CD4-positive, alpha-beta T cell treated with Interleukin-4 for 4 hours (primary cell): Measurements from ENCODE around the gene AP1AR.
"Not testable (repeated sequence)": the region's sequence is repeated elsewhere in the genome, so short reads cannot be mapped to it uniquely, and the experiment has no call there.

Experiments used
- DNase-seq: peaks from one replicate; pipeline ENCODE4 v3.0.0-alpha.2; 2020

AP1AR gene

GRCh38 chr4:112231779-112232713, at the start of gene AP1AR:
AP1AR (plus strand) TSS chr4:112231787; CDS start chr4:112232092, 305 bp downstream.
- peak; percentile 74 for DNase-seq

DNA sequence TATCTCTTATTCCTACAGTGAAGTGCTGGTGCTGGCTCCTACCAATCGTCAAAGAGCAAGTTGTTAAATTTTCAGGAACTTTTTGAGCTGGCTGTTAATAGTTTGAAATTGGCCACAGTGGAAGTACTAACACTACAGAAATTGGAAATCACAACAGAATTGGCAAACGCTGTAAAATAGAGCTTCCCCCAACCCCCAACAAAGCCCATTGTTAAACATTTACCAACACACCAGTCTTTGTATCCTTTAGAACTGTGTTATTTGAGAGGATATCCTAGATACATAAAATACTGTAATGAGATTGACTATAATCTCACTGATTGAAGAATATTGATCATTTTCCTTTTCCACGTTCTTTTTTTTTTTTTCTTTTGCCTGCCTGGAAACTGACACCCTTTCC, 49.0 kb upstream of the AP1AR start:
- no peak for DNase-seq

DNA sequence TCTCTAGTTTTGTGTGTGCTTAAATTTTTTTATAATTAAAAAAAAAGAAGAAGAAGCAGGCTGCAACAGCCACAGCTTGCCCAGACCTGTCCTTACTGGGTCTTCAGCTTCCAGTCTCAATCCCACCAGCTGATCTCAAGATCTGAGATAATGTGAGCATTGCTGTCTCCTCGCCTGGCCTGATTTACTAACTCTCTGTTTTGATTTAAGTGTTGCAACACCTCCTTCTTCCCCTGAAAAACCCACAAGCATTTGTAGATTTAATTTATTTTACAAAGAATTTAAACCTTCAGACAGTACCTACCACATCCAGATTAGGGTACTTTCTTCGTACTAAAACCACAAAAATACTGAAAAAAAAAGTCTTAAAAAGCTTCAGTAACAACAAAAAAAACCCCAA, 48.3 kb upstream of the AP1AR start:
- DNase-seq: peak; percentile 39

- DNase-seq: no peak
Observed at GRCh38 chr4:112184438-112184837, 47.1 kb upstream of the AP1AR start.

DNA sequence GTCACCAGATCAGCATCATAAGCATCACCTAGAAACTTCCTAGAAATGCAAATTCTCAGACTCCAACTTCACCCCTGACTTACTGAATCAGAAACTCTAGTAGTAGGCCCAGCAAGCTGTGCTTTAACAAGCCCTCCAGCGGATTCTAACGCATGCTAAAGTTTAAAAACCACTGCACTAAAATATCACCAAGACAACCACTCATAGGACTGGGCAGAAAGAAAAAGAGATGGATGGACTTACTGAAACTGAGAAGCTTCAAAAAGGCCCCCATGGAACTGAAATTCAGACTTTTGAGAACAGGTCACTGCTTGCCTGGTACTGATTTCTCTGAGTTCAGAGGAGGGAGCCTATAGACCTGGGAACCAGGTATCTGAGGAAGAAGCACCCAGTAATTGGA, 46.3 kb upstream of the AP1AR start:
- DNase-seq: no peak

- no peak for DNase-seq
Observed at GRCh38 chr4:112185740-112186670, 45.6 kb upstream of the AP1AR start.

DNA sequence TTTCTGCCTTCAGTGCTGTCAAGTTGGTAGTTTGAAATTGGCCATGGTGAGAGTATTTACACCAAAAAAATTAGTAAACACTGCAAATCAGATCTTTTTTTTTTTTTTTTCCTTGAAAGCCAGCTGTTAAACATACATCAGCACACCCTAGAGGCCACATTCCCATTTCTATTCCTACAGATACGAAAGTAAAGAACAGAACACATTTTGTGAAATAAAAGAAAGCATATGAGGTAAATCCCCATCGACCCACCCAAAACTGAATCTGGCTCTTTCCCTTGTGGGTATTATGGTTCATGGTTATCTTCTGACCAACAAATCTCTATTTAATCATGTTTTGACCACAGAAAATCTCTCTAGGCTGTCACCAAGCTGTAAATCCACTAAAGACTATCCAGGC, 41.8 kb upstream of the AP1AR start:
- no peak for DNase-seq

- no peak for DNase-seq
Observed at GRCh38 chr4:112190684-112191083, 40.9 kb upstream of the AP1AR start.

- DNase-seq: no peak
Observed at GRCh38 chr4:112196461-112196860, 35.1 kb upstream of the AP1AR start.

DNA sequence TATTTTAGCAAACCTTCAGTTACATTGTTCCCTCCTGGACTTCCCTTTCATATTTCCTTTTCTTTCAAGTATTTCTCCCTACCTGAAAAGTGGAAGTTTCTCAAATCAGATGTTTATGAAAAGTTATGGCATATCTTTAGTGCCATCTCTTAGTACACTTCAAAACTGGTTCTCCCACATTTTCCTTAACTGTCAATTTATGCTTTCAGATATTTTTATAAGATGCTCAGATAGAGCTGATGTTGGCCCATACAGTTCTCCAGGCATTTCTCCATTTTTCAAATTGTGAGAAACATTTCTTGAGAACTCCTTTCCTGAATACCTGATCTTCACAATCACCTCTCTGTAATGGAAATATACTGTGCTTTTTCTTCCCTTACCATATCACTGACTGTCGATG, 32.5 kb upstream of the AP1AR start:
- DNase-seq: no peak

GRCh38 chr4:112201915-112202505, 29.6 kb upstream of the AP1AR start:
- no peak for DNase-seq

DNA sequence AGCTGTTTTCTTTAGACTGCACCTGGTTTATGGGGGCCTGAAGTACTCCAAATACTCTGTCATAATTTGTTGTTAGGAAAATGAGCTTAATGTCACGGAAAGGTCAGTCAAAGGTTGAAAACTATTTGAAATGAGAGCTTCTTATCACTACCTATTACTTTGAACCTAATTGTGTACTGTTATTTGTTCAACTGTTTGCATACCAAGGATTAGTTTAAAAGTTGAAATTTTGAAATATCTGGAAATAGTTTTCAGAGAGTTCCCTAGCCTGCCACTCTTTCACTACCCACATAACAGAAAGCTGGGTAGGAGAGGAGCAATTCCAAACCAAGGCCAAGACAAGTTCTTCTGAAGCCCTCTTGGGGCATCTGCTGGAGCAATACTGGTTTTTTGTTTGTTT, 28.0 kb upstream of the AP1AR start:
- DNase-seq: no peak

DNA sequence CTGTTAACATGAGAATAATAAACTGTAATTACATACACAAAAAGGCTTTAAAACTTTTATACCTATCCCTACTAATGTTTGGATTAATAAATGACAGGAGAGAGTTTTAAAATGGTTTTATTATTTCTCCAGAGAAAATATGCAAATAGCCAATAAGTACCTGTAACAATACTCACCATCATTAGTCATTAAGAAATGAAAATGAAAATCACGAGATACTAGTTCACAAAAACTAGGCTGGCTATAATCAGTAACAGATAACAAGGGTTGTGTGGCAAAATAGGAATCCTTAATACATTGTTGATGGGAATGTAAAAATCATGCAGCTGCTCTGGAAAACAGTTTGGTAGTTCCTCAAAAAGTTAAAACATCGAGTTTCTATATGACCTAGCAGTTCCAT, 25.2 kb upstream of the AP1AR start:
- no peak for DNase-seq

- not testable (repeated sequence) for DNase-seq
Observed at GRCh38 chr4:112208137-112209095, 23.2 kb upstream of the AP1AR start.

GRCh38 chr4:112210777-112211176, 20.8 kb upstream of the AP1AR start:
- no peak for DNase-seq

GRCh38 chr4:112213091-112213490, 18.5 kb upstream of the AP1AR start:
- no peak for DNase-seq

DNA sequence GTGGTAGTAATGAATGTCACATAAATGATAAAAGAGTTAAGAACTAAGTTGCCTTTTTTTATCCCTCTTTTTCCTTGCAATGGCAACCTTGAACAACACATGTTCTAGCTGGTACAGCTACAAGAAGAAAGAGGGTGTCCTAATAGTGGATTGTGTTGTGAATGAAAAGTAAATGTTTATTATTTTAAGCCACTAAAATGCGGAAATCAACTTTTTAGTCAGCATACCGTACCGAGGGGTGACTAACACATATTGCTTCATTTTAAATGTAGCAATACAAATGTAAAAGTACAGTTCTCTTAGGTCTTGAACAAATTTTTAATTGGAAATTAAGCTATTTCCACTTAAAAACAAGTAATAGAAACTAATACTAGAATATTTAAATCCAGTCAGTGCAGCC, 17.7 kb upstream of the AP1AR start:
- DNase-seq: no peak

DNA sequence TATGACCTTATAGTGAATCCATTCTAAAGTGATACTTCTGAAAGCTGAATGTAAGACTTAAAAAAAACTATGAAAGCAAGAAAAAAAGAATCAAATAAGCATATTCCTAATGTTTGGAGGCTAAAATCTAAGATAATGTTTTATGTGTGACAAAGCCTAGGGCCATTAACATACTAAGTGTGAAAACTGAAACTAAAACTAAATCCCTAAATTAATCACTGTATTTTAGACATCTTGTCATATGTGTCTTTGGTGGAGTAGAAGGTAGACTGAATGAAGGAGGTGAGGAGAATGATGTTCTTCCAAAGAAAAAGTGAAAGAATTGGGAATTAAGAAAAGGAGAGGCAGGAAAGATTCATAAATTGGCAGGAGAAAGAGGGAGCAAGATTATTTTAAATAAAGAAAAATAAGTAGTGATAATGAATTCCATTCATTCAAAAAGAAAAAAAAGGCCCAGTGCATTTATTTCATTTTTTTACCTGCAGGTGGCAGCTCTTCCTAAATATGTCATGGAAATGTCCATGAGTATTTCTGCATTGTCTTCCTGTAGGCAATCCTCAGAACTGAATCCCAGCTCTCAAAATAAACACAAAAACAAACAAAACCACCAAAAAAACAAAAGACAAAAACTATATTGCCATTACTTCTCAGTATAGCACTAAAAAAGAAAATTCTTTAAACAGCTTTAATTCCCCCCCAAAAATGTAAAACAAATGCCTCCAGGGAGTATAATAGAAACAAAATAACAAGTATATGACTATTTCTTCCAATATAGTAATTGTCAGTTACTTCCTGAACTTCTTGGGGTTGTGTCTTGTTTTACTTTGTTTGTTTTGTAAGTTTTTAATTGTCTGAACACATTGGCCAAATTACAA, 17.0 kb upstream of the AP1AR start:
- DNase-seq: peak; percentile 31

DNA sequence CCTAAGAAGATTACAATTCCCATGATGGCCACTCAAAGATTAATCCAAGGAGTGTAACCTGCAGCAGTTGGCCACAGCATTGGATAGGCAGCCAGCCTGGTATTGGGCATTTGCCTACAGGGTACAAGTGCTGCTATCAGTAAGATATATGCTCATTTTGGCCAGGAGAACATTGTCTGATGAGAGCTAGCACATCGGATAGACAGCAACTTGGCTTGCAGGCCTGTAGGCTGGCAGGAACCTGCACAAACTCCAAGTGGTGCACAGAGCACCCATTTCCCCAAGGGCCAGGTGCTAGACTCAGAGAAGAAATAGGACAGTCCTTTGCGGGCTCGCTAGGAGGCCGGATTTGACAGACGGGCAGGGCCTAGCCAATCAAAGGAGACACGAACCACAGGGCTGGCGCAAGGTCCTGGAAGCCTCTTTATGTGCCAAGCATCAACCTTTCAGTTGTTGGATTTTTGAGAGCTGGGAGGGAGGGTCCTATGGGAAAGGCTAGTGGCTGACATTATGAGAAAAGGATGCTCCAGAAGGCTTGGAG, 11.7 kb upstream of the AP1AR start:
- no peak for DNase-seq

- no peak for DNase-seq
Observed at GRCh38 chr4:112222219-112222955, 9.2 kb upstream of the AP1AR start.
